Endothelial cell of umbilical vein (primary cell): ENCODE data around the gene ADCY3.

Experiments
- CTCF ChIP-seq, 2 donors: IDR thresholded peaks; 1 replicate in 1 of 2; 2 replicates in 1 of 2; pipeline ENCODE4 v1.5.1; 2011; ENCODE audit warnings: low read length in 2 of 2, mild to moderate bottlenecking in 2 of 2, moderate library complexity in 2 of 2, control low read depth in 1 of 2, inconsistent platforms in 1 of 2, low read depth in 1 of 2; ENCODE audit not compliant: insufficient read depth in 1 of 2; ENCODE audit errors: extremely low read depth in 1 of 2
- EZH2 ChIP-seq: IDR thresholded peaks from 2 replicates; pipeline ENCODE4 v1.6.1; 2012; ENCODE audit warnings: borderline replicate concordance, low read depth, mild to moderate bottlenecking, moderate library complexity, low read length, inconsistent platforms; ENCODE audit not compliant: severe bottlenecking

- TF ChIP-seq CTCF (IDR thresholded peaks at IDR 0.05; ENCODE audit: extremely low read depth in 1 of 2, insufficient read depth in 1 of 2, low read depth in 1 of 2, low read length in 2 of 2), result no peak
- TF ChIP-seq EZH2, result no peak
These were observed 80.3 kb downstream of the ADCY3 start for GRCh38 chr2:24839729-24840128.
